Cardiac muscle cell (in vitro differentiated cells and primary cell): ENCODE results near the gene CRYZL1. TPM values are rescaled to one million over a fixed set of nuclear protein-coding genes. Genes with fewer than 3 reads are reported as not detected.
A peak's percentile ranks its signal among the peaks of the same experiment; 100 is the strongest.

ENCODE experiments used
- DNase-seq, 2 donors: peaks; one replicate each; pipeline versions ENCODE4 v3.0.0 to v3.0.0-alpha.2; 2010 to 2017; ENCODE audit warnings: low read depth in 1 of 2, low spot score in 1 of 2
- H3K27ac ChIP-seq: fragments of 200-600 bp; sonication (generic); 2 replicates; pipeline ENCODE4 v1.5.1; 2016
- H3K27me3 ChIP-seq: fragments of 200-600 bp; sonication (generic); 2 replicates; pipeline ENCODE4 v1.6.0; 2016; ENCODE audit warnings: control low read depth
- H3K36me3 ChIP-seq: fragments of 200-600 bp; sonication (generic); 2 replicates; pipeline ENCODE4 v1.5.1; 2016; ENCODE audit warnings: control low read depth
- H3K4me1 ChIP-seq: fragments of 200-600 bp; sonication (generic); 2 replicates; pipeline ENCODE4 v1.8.1; 2017; ENCODE audit warnings: low read depth, mild to moderate bottlenecking, mixed run types
- H3K4me3 ChIP-seq: fragments of 200-600 bp; sonication (generic); 2 replicates; pipeline ENCODE4 v1.5.1; 2016; ENCODE audit warnings: mild to moderate bottlenecking
- H3K9me3 ChIP-seq: fragments of 200-600 bp; sonication (generic); 2 replicates; pipeline ENCODE4 v1.5.1; 2017; ENCODE audit warnings: low read depth, mild to moderate bottlenecking, control low read depth
- CTCF ChIP-seq: IDR thresholded peaks from 2 replicates; pipeline ENCODE4 v1.5.1; 2012; ENCODE audit warnings: low read depth, mild to moderate bottlenecking, low read length
- polyA plus RNA-seq: library from polyadenylated mRNA; unstranded; fragments of >200 nt; fragmentation: Nextera tagmentation; extraction: Ambion mirVana; gene quantifications from 2 replicates; pipeline ENCODE4 v1.2.1, GENCODE V29; 2016
- total RNA-seq: library from RNA; depleted of rRNA; stranded (reverse); fragments of >200 nt; gene quantifications from 2 replicates; pipeline ENCODE4 v1.2.3, GENCODE V29; 2016

Gene CRYZL1
- total and polyA plus RNA-seq, 2 experiments from 2014 or later: 58.1 to 58.3 TPM

- TF ChIP-seq CTCF: no peak
- no peaks in the 10 kb centered on the region for H3K27me3 ChIP-seq
- H3K27ac ChIP-seq: peak overlapping the region; percentile 96
Measured at GRCh38 chr21:33685613-33686197, 44.2 kb upstream of the CRYZL1 start.

GRCh38 chr21:33684923-33685560 is 43.5 kb upstream of the CRYZL1 start:
- H3K4me3 ChIP-seq: peak overlapping the region; percentile 6
- peak in 1 of 2 donors; percentile 46 for DNase-seq
- no peaks in the 10 kb centered on the region for H3K27me3 ChIP-seq
- TF ChIP-seq CTCF: no peak
- no peaks in the 10 kb centered on the region for H3K9me3 ChIP-seq
- peaks cover 60% of the 10 kb centered on the region for H3K4me1 ChIP-seq
- no peaks in the 10 kb centered on the region for H3K36me3 ChIP-seq
- peak overlapping the region; percentile 96 for H3K27ac ChIP-seq

More at GRCh38 chr21:33685613-33686197, 44.2 kb upstream of the CRYZL1 start:
- peaks cover 60% of the 10 kb centered on the region for H3K4me1 ChIP-seq
- no peaks in the 10 kb centered on the region for H3K9me3 ChIP-seq
- peak overlapping the region; percentile 6 for H3K4me3 ChIP-seq
- H3K36me3 ChIP-seq: no peaks in the 10 kb centered on the region
- peak; percentile 28 to 52 for DNase-seq

GRCh38 chr21:33684068-33684467 is 42.5 kb upstream of the CRYZL1 start:
- DNase-seq: no peak
- H3K27ac ChIP-seq: peak overlapping the region; percentile 96

GRCh38 chr21:33682992-33683627 is 41.6 kb upstream of the CRYZL1 start:
- no peaks in the 10 kb centered on the region for H3K9me3 ChIP-seq
- H3K27ac ChIP-seq: peak overlapping the region; percentile 96
- peak; percentile 28 to 90 for DNase-seq

More at GRCh38 chr21:33684068-33684467, 42.5 kb upstream of the CRYZL1 start:
- H3K27me3 ChIP-seq: no peaks in the 10 kb centered on the region
- TF ChIP-seq CTCF: no peak
- H3K36me3 ChIP-seq: no peaks in the 10 kb centered on the region
- no peaks in the 10 kb centered on the region for H3K9me3 ChIP-seq
- peaks cover 60% of the 10 kb centered on the region for H3K4me1 ChIP-seq
- H3K4me3 ChIP-seq: no peak overlapping the region

GRCh38 chr21:33680870-33681269 is 39.3 kb upstream of the CRYZL1 start:
- Histone ChIP-seq H3K4me3 (no peak overlapping the region), H3K9me3 (no peaks in the 10 kb centered on the region), H3K27ac (no peak overlapping the region), H3K4me1 (peaks cover 31% of the 10 kb centered on the region), H3K27me3 (no peaks in the 10 kb centered on the region), H3K36me3 (no peaks in the 10 kb centered on the region)
- no peak for TF ChIP-seq CTCF
- no peak for DNase-seq

More at GRCh38 chr21:33682992-33683627, 41.6 kb upstream of the CRYZL1 start:
- Histone ChIP-seq H3K27me3 (no peaks in the 10 kb centered on the region), H3K36me3 (no peaks in the 10 kb centered on the region), H3K4me1 (peaks cover 53% of the 10 kb centered on the region), H3K4me3 (no peak overlapping the region)
- TF ChIP-seq CTCF: no peak
